ENCODE measurements around the gene DTNBP1.

The DTNBP1 gene

GRCh38 chr6:15538766-15539495 is 123.9 kb downstream of the DTNBP1 start:
- TF ChIP-seq POLR2A (IDR thresholded peaks at IDR 0.05; ENCODE audit: low read length) = no peak
- no peak for TF ChIP-seq GATA1 (IDR thresholded peaks at IDR 0.05; ENCODE audit: low read depth, low read length)
- no peak for DNase-seq

- DNase-seq = no peak
- TF ChIP-seq GATA1 (IDR thresholded peaks at IDR 0.05; ENCODE audit: low read depth, low read length) = no peak
- TF ChIP-seq POLR2A (IDR thresholded peaks at IDR 0.05; ENCODE audit: low read length) = no peak
These were observed 124.7 kb downstream of the DTNBP1 start for GRCh38 chr6:15538106-15538505.

GRCh38 chr6:15536198-15536955 is 126.5 kb downstream of the DTNBP1 start:
- no peak for DNase-seq
- TF ChIP-seq POLR2A (IDR thresholded peaks at IDR 0.05; ENCODE audit: low read length) (no peak), GATA1 (IDR thresholded peaks at IDR 0.05; ENCODE audit: low read depth, low read length) (no peak)

GRCh38 chr6:15535495-15536197 is 127.2 kb downstream of the DTNBP1 start:
- TF ChIP-seq GATA1 (IDR thresholded peaks at IDR 0.05; ENCODE audit: low read depth, low read length) (no peak), POLR2A (IDR thresholded peaks at IDR 0.05; ENCODE audit: low read length) (no peak)
- DNase-seq = no peak

GRCh38 chr6:15534974-15535373 is 127.9 kb downstream of the DTNBP1 start:
- DNase-seq = no peak
- no peak for TF ChIP-seq GATA1 (IDR thresholded peaks at IDR 0.05; ENCODE audit: low read depth, low read length)
- no peak for TF ChIP-seq POLR2A (IDR thresholded peaks at IDR 0.05; ENCODE audit: low read length)

- DNase-seq = no peak
- no peak for TF ChIP-seq GATA1 (IDR thresholded peaks at IDR 0.05; ENCODE audit: low read depth, low read length)
- no peak for TF ChIP-seq POLR2A (IDR thresholded peaks at IDR 0.05; ENCODE audit: low read length)
These were observed 129.3 kb downstream of the DTNBP1 start for GRCh38 chr6:15533379-15534026.

- DNase-seq = no peak
- TF ChIP-seq GATA1 (IDR thresholded peaks at IDR 0.05; ENCODE audit: low read depth, low read length) = no peak
- no peak for TF ChIP-seq POLR2A (IDR thresholded peaks at IDR 0.05; ENCODE audit: low read length)
These were observed 130.9 kb downstream of the DTNBP1 start for GRCh38 chr6:15531973-15532372.

GRCh38 chr6:15530411-15530810 is 132.4 kb downstream of the DTNBP1 start:
- TF ChIP-seq GATA1 (IDR thresholded peaks at IDR 0.05; ENCODE audit: low read depth, low read length) (no peak), POLR2A (IDR thresholded peaks at IDR 0.05; ENCODE audit: low read length) (no peak)
- no peak for DNase-seq

- no peak for DNase-seq
- no peak for TF ChIP-seq GATA1 (IDR thresholded peaks at IDR 0.05; ENCODE audit: low read depth, low read length)
- no peak for TF ChIP-seq POLR2A (IDR thresholded peaks at IDR 0.05; ENCODE audit: low read length)
These were observed 134.0 kb downstream of the DTNBP1 start for GRCh38 chr6:15528870-15529269.

GRCh38 chr6:15527838-15528617 is 134.8 kb downstream of the DTNBP1 start:
- no peak for DNase-seq

GRCh38 chr6:15526212-15526701 is 136.6 kb downstream of the DTNBP1 start:
- TF ChIP-seq GATA1 (IDR thresholded peaks at IDR 0.05; ENCODE audit: low read depth, low read length) (no peak), POLR2A (IDR thresholded peaks at IDR 0.05; ENCODE audit: low read length) (no peak)
- DNase-seq = no peak

More at GRCh38 chr6:15527838-15528617, 134.8 kb downstream of the DTNBP1 start:
- TF ChIP-seq POLR2A (IDR thresholded peaks at IDR 0.05; ENCODE audit: low read length) = no peak
- no peak for TF ChIP-seq GATA1 (IDR thresholded peaks at IDR 0.05; ENCODE audit: low read depth, low read length)

- no peak for DNase-seq
- no peak for TF ChIP-seq GATA1 (IDR thresholded peaks at IDR 0.05; ENCODE audit: low read depth, low read length)
- TF ChIP-seq POLR2A (IDR thresholded peaks at IDR 0.05; ENCODE audit: low read length) = no peak
These were observed 137.9 kb downstream of the DTNBP1 start for GRCh38 chr6:15524861-15525401.

Measured in erythroblast (primary cell).